Measurements from ENCODE around the gene RIPK3. TPM values are rescaled to one million over a fixed set of nuclear protein-coding genes. Genes with fewer than 3 reads are reported as not detected.
"Not testable (repeated sequence)": the region's sequence is repeated elsewhere in the genome, so short reads cannot be mapped to it uniquely, and the experiment has no call there.

The RIPK3 gene
- 38.9 and 39.2 TPM in 2 replicates for total RNA-seq

GRCh38 chr14:24339284-24340151 lies at the start of gene RIPK3:
RIPK3 (minus strand) TSS chr14:24339991; CDS start chr14:24339826, 165 bp downstream.
- peaks cover 22% of the 10 kb centered on the region for H3K36me3 Mint-ChIP-seq (ENCODE audit: low read depth)
- no peaks in the 10 kb centered on the region for H3K9me3 Mint-ChIP-seq
- intact Hi-C loops (cut with micrococcal nuclease) = loop anchor here (1.0 to 10.0 kb wide), 4 partner anchors 26 to 785 kb away; partner anchors contain the start of genes THTPA and ZFHX2
- H3K4me3 Mint-ChIP-seq = peak within 1 kb of the TSS; percentile 94
- POLR2A ChIA-PET = interaction anchor here (0.7 to 11.5 kb wide), 11 partner anchors 9 to 178 kb away, joined by 3 to 216 read pairs (median 4); partner anchors contain the start of genes CBLN3, DHRS1, IRF9 and KHNYN
- TF ChIP-seq CTCF (IDR thresholded peaks at IDR 0.05) = no peak
- peaks cover 32% of the 10 kb centered on the region for H3K4me1 Mint-ChIP-seq
- peak; percentile 96 for ATAC-seq (ENCODE audit: low read depth)
- peak; percentile 66 for DNase-seq
- H3K27ac Mint-ChIP-seq = peak within 1 kb of the TSS; percentile 92
- CTCF ChIA-PET = interaction anchor here (1.3 to 3.0 kb wide), 3 partner anchors 26 to 92 kb away, joined by 3 to 25 read pairs (median 16); no protein-coding TSS in a partner anchor
- peaks cover 13% of the 10 kb centered on the region for H3K27me3 Mint-ChIP-seq

DNA sequence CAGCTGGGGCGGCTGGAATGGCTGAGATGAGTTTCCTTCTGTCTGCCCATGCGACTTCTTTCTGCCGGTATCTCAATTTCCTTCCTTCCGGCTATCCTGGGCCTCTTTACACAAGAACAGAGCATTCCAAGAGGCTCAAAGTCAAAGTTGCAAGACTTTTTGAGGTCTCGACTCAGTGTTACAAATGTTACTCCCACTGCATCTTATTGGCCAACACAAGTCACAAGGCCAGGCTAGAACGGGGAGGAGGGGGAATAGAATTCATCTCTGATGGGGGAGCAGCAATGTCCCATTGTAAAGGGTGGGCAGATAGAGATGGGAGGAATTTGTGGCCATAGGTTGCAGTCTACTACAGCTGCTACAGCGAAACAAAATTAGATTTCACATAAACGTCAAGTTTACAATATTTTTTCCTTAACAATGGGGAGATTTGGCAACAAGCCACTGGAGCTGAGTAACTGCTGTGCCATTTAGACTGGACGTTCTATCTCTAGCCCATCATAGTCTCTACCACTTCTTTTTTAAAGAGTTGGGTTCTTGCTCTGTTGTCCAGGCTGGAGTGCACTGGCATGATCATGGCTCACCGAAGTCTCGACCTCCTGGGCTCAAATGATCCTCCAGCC lies 49.5 kb upstream of the RIPK3 start:
- POLR2A ChIA-PET = no interaction called here

DNA sequence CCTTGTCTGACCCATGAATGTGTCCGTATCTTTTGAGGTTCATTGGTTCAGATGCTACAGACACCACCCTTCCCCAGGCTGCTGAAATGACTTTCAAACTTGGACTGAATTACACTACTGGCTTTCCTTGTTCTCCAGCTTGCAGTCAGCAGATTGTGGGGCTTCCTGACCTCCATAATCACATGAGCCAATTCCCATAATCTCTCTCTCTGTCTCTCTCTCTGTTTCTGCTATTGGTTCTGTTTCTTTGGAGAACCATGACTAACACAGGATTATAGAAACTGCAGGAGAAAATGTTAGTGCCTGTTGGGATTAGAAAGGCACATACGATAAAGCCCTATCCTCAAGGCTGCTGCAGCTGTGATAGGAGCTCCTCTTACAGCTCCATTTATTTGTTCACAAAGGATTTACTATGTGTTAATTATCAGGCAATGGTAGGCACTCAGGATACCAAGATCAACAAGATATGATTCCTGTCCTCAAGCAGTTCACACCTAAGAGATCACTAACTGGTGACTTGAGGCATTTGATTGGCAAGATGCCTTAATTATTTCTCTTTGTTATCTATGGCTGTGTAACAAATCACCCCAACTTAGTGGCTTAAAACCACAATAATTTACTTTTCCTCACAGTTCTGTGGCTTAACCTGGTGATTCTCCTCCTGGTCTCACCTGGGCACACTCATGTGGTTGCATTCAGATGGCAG lies 48.8 kb upstream of the RIPK3 start:
- ChIA-PET POLR2A (no interaction called here), CTCF (no interaction called here)
- intact Hi-C loops (cut with micrococcal nuclease) = no loop called here
- no peak overlapping the region for H3K27ac Mint-ChIP-seq
- no peaks in the 10 kb centered on the region for H3K9me3 Mint-ChIP-seq
- H3K27me3 Mint-ChIP-seq = peaks cover 34% of the 10 kb centered on the region
- no peak for DNase-seq
- no peaks in the 10 kb centered on the region for H3K4me1 Mint-ChIP-seq
- no peaks in the 10 kb centered on the region for H3K36me3 Mint-ChIP-seq (ENCODE audit: low read depth)
- ATAC-seq (ENCODE audit: low read depth) = no peak
- no peak for TF ChIP-seq CTCF (IDR thresholded peaks at IDR 0.05)
- H3K4me3 Mint-ChIP-seq = no peak overlapping the region

More for the DNA sequence above, 49.5 kb upstream of the RIPK3 start:
- CTCF ChIA-PET = interaction anchor here (1.1 kb wide), 1 partner anchor 19 kb away, joined by 3 read pairs; no protein-coding TSS in a partner anchor
- DNase-seq = no peak
- Mint-ChIP-seq H3K4me3 (no peak overlapping the region), H3K36me3 (ENCODE audit: low read depth) (no peaks in the 10 kb centered on the region), H3K27ac (no peak overlapping the region), H3K27me3 (peaks cover 31% of the 10 kb centered on the region), H3K4me1 (no peaks in the 10 kb centered on the region), H3K9me3 (no peaks in the 10 kb centered on the region)
- TF ChIP-seq CTCF (IDR thresholded peaks at IDR 0.05) = no peak
- no peak for ATAC-seq (ENCODE audit: low read depth)
- intact Hi-C loops (cut with micrococcal nuclease) = no loop called here

- CTCF ChIA-PET; intact Hi-C loops (cut with micrococcal nuclease); H3K9me3 Mint-ChIP-seq; H3K27ac Mint-ChIP-seq; POLR2A ChIA-PET; H3K4me1 Mint-ChIP-seq; ATAC-seq (ENCODE audit: low read depth); H3K36me3 Mint-ChIP-seq (ENCODE audit: low read depth); H3K4me3 Mint-ChIP-seq; DNase-seq: not testable (repeated sequence)
- peaks cover 34% of the 10 kb centered on the region for H3K27me3 Mint-ChIP-seq
Measured at GRCh38 chr14:24387579-24387978, 47.8 kb upstream of the RIPK3 start.

DNA sequence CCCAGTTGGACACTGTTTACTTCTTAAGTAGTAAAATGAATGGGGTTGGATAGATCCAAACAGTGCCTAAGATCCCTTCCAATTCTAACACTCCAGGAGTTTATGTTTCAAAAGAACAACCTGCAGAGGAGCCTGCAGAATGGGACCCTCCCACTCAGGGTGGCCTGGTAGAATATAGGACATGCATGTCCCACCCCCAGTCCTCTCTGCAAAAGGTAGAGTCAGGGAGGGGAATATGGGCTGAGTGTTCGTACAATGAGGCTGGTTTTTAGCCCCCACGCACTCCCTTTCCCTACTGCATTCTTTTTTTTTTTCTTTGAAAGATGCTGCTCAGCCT lies 47.2 kb upstream of the RIPK3 start:
- ATAC-seq (ENCODE audit: low read depth) (no peak), DNase-seq (no peak)
- ChIA-PET CTCF (no interaction called here), POLR2A (no interaction called here)
- Mint-ChIP-seq H3K4me1 (no peaks in the 10 kb centered on the region), H3K4me3 (no peak overlapping the region), H3K36me3 (ENCODE audit: low read depth) (no peaks in the 10 kb centered on the region), H3K9me3 (no peaks in the 10 kb centered on the region), H3K27ac (no peak overlapping the region), H3K27me3 (peaks cover 31% of the 10 kb centered on the region)
- intact Hi-C loops (cut with micrococcal nuclease) = no loop called here
- TF ChIP-seq CTCF (IDR thresholded peaks at IDR 0.05) = no peak

Measured in activated B cell treated with CpG ODN at 0.5 μM for 24 hours (primary cell).